Astrocyte (in vitro differentiated cells and primary cell): ENCODE data around the gene SSBP3. TPM values are rescaled to one million over a fixed set of nuclear protein-coding genes. Genes with fewer than 3 reads are reported as not detected.

Experiments
- DNase-seq: peaks from one replicate; pipeline ENCODE4 v3.0.0-alpha.2; 2010; ENCODE audit warnings: low read depth
- FAIRE-seq: peaks from 2 replicates; lab custom pipeline; 2011; peaks lifted over from hg19 to GRCh38; lab: Jason Lieb, UNC
- H2AFZ ChIP-seq: 2 replicates; pipeline ENCODE4 v1.6.0; 2012; ENCODE audit warnings: low read depth, low read length, inconsistent platforms
- H3K27ac ChIP-seq: 2 replicates; pipeline ENCODE4 v1.5.1; 2011; ENCODE audit warnings: low read depth, low read length, inconsistent platforms
- H3K27me3 ChIP-seq: 2 replicates; pipeline ENCODE4 v1.6.0; 2011; ENCODE audit warnings: low read length, inconsistent platforms; ENCODE audit not compliant: insufficient read depth
- H3K36me3 ChIP-seq: 2 replicates; pipeline ENCODE4 v1.5.1; 2011; ENCODE audit warnings: low read length, inconsistent platforms; ENCODE audit not compliant: insufficient read depth
- H3K4me1 ChIP-seq: 2 replicates; pipeline ENCODE4 v1.5.1; 2011; ENCODE audit warnings: low read length, inconsistent platforms; ENCODE audit not compliant: insufficient read depth
- H3K4me2 ChIP-seq: 2 replicates; pipeline ENCODE4 v1.6.0; 2012; ENCODE audit warnings: low read length, inconsistent platforms
- H3K4me3 ChIP-seq: 2 replicates; pipeline ENCODE4 v1.5.1; 2011; ENCODE audit warnings: low read depth, mild to moderate bottlenecking, low read length, inconsistent platforms; ENCODE audit not compliant: insufficient read depth
- H3K79me2 ChIP-seq: 2 replicates; pipeline ENCODE4 v1.6.0; 2012; ENCODE audit warnings: mild to moderate bottlenecking, low read length, inconsistent platforms; ENCODE audit not compliant: insufficient read depth
- H3K9ac ChIP-seq: 2 replicates; pipeline ENCODE4 v1.6.0; 2012; ENCODE audit warnings: mild to moderate bottlenecking, low read length, inconsistent platforms
- H3K9me3 ChIP-seq: 2 replicates; pipeline ENCODE4 v1.5.1; 2012; ENCODE audit warnings: low read depth, mild to moderate bottlenecking, low read length, inconsistent platforms; ENCODE audit not compliant: insufficient read depth
- H4K20me1 ChIP-seq: 2 replicates; pipeline ENCODE4 v1.6.0; 2012; ENCODE audit warnings: low read length, inconsistent platforms; ENCODE audit not compliant: insufficient read depth
- H3K27ac Mint-ChIP-seq: one replicate; pipeline ENCODE4 v1.8.0; 2021; ENCODE audit warnings: mild to moderate bottlenecking, mixed read lengths; ENCODE audit not compliant: unreplicated experiment
- H3K27me3 Mint-ChIP-seq: one replicate; pipeline ENCODE4 v1.8.0; 2021; ENCODE audit warnings: low read depth, mixed read lengths; ENCODE audit not compliant: unreplicated experiment
- H3K36me3 Mint-ChIP-seq: one replicate; pipeline ENCODE4 v1.8.0; 2021; ENCODE audit warnings: low read depth, mixed read lengths; ENCODE audit not compliant: unreplicated experiment
- H3K4me1 Mint-ChIP-seq: one replicate; pipeline ENCODE4 v1.8.0; 2021; ENCODE audit warnings: low read depth, mixed read lengths; ENCODE audit not compliant: unreplicated experiment
- H3K4me3 Mint-ChIP-seq: one replicate; pipeline ENCODE4 v1.8.0; 2021; ENCODE audit warnings: mild to moderate bottlenecking, moderate library complexity, mixed read lengths; ENCODE audit not compliant: unreplicated experiment
- H3K9me3 Mint-ChIP-seq: one replicate; pipeline ENCODE4 v1.8.0; 2021; ENCODE audit warnings: mild to moderate bottlenecking, mixed read lengths; ENCODE audit not compliant: unreplicated experiment
- CTCF ChIP-seq: IDR thresholded peaks from 2 replicates; pipeline ENCODE4 v1.5.1; 2011; ENCODE audit warnings: low read depth, mild to moderate bottlenecking, inconsistent platforms, low read length, moderate library complexity; ENCODE audit not compliant: insufficient read depth
- EZH2 ChIP-seq: IDR thresholded peaks from 2 replicates; pipeline ENCODE4 v1.6.1; 2012; ENCODE audit warnings: mild to moderate bottlenecking, low read length, inconsistent platforms; ENCODE audit not compliant: insufficient read depth
- total RNA-seq: library from RNA; stranded (reverse); gene quantifications from 2 replicates; pipeline ENCODE4 v1.2.1, GENCODE V29; 2021

SSBP3 gene
- total RNA-seq, 1 donor from 2014 or later, result 89.8 TPM

- Histone ChIP-seq H3K4me2 (no peak overlapping the region), H3K27ac (no peak overlapping the region), H3K4me3 (no peak overlapping the region), H3K79me2 (no peaks in the 10 kb centered on the region), H3K9me3 (no peaks in the 10 kb centered on the region), H3K9ac (no peak overlapping the region), H2AFZ (no peak overlapping the region), H3K4me1 (peaks cover 6% of the 10 kb centered on the region), H4K20me1 (no peaks in the 10 kb centered on the region), H3K36me3 (no peaks in the 10 kb centered on the region), H3K27me3 (peaks cover 4% of the 10 kb centered on the region)
- DNase-seq, result no peak
- Mint-ChIP-seq H3K27ac (no peak overlapping the region), H3K4me1 (peaks cover 5% of the 10 kb centered on the region), H3K9me3 (peaks cover 2% of the 10 kb centered on the region), H3K36me3 (peaks cover 4% of the 10 kb centered on the region), H3K27me3 (peaks cover 41% of the 10 kb centered on the region), H3K4me3 (no peak overlapping the region)
- FAIRE-seq, result no peak
- no peak for TF ChIP-seq EZH2
- no peak for TF ChIP-seq CTCF
Observed at GRCh38 chr1:54417123-54417522, 10.9 kb upstream of the SSBP3 start.

- H3K4me1 Mint-ChIP-seq, result peaks cover 5% of the 10 kb centered on the region
- DNase-seq (no peak), FAIRE-seq (no peak)
- Histone ChIP-seq H4K20me1 (no peaks in the 10 kb centered on the region), H2AFZ (no peak overlapping the region), H3K27me3 (peaks cover 4% of the 10 kb centered on the region), H3K27ac (no peak overlapping the region), H3K4me3 (no peak overlapping the region), H3K4me1 (peaks cover 6% of the 10 kb centered on the region), H3K9ac (no peak overlapping the region), H3K79me2 (no peaks in the 10 kb centered on the region), H3K9me3 (no peaks in the 10 kb centered on the region), H3K4me2 (no peak overlapping the region), H3K36me3 (no peaks in the 10 kb centered on the region)
- H3K27ac Mint-ChIP-seq, result no peak overlapping the region
- no peak overlapping the region for H3K4me3 Mint-ChIP-seq
- TF ChIP-seq EZH2 (no peak), CTCF (no peak)
- H3K9me3 Mint-ChIP-seq, result peaks cover 2% of the 10 kb centered on the region
- H3K27me3 Mint-ChIP-seq, result peaks cover 42% of the 10 kb centered on the region
- H3K36me3 Mint-ChIP-seq, result peaks cover 4% of the 10 kb centered on the region
Observed at GRCh38 chr1:54416435-54416834, 10.2 kb upstream of the SSBP3 start.

GRCh38 chr1:54415991-54416390, 9.8 kb upstream of the SSBP3 start:
- H4K20me1 ChIP-seq, result no peaks in the 10 kb centered on the region
- peaks cover 4% of the 10 kb centered on the region for H3K27me3 ChIP-seq
- peaks cover 6% of the 10 kb centered on the region for H3K4me1 ChIP-seq
- H3K9me3 ChIP-seq, result no peaks in the 10 kb centered on the region
- H3K4me1 Mint-ChIP-seq, result peaks cover 5% of the 10 kb centered on the region
- H3K36me3 Mint-ChIP-seq, result peaks cover 4% of the 10 kb centered on the region
- H3K79me2 ChIP-seq, result no peaks in the 10 kb centered on the region
- no peak overlapping the region for H2AFZ ChIP-seq
- no peak overlapping the region for H3K27ac ChIP-seq
- no peak for DNase-seq
- no peak overlapping the region for H3K9ac ChIP-seq
- peaks cover 42% of the 10 kb centered on the region for H3K27me3 Mint-ChIP-seq
- H3K4me3 ChIP-seq, result no peak overlapping the region
- FAIRE-seq, result no peak
- H3K27ac Mint-ChIP-seq, result no peak overlapping the region
- no peak overlapping the region for H3K4me2 ChIP-seq
- no peak overlapping the region for H3K4me3 Mint-ChIP-seq
- peaks cover 2% of the 10 kb centered on the region for H3K9me3 Mint-ChIP-seq
- TF ChIP-seq EZH2, result no peak
- no peak for TF ChIP-seq CTCF
- no peaks in the 10 kb centered on the region for H3K36me3 ChIP-seq
